WTC11 (cell line): ENCODE measurements around the gene SERPINB4. TPM values are rescaled to one million over a fixed set of nuclear protein-coding genes. Genes with fewer than 3 reads are reported as not detected.

ENCODE experiments used
- ATAC-seq: fragments of 200-7000 bp; cut with Tn5 transposase; 2 replicates; pipeline ENCODE4 v1.10.0; 2021; ENCODE audit warnings: mild to moderate bottlenecking, moderate library complexity
- CTCF ChIA-PET: fragments of 300-600 bp; sonication (Branson Sonifier 250); formaldehyde crosslinking; loops from one replicate; lab custom pipeline; 2021; ENCODE audit warnings: antibody characterized with exemption; lab: Charles Lee
- POLR2A ChIA-PET: fragments of 350-600 bp; sonication (Branson Sonifier 250); formaldehyde crosslinking; loops from one replicate; lab custom pipeline; 2021; ENCODE audit warnings: antibody characterized with exemption; lab: Charles Lee
- DNase-seq: peaks from one replicate; pipeline ENCODE4 v3.0.0; 2021; ENCODE audit warnings: low spot score
- H3K27ac Mint-ChIP-seq: 2 replicates; pipeline ENCODE4 v1.8.0; 2021; ENCODE audit warnings: mixed read lengths
- H3K27me3 Mint-ChIP-seq: 2 replicates; pipeline ENCODE4 v1.8.0; 2021; ENCODE audit warnings: low read depth, mild to moderate bottlenecking, moderate library complexity, mixed read lengths
- H3K36me3 Mint-ChIP-seq: 2 replicates; pipeline ENCODE4 v1.8.0; 2021; ENCODE audit warnings: mixed read lengths
- H3K4me1 Mint-ChIP-seq: 2 replicates; pipeline ENCODE4 v1.8.0; 2022; ENCODE audit warnings: mixed read lengths
- H3K4me3 Mint-ChIP-seq: 2 replicates; pipeline ENCODE4 v1.8.0; 2021; ENCODE audit warnings: mild to moderate bottlenecking, moderate library complexity, mixed read lengths
- H3K9me3 Mint-ChIP-seq: 2 replicates; pipeline ENCODE4 v1.8.0; 2021; ENCODE audit warnings: mixed read lengths
- ATF6 ChIP-seq: sonication (generic); formaldehyde crosslinking; IDR thresholded peaks from 2 replicates; pipeline ENCODE4 v1.8.1; 2023; ENCODE audit warnings: mild to moderate bottlenecking, missing genetic modification reagents
- CBFB ChIP-seq: sonication (generic); formaldehyde crosslinking; IDR thresholded peaks from 2 replicates; pipeline ENCODE4 v1.8.1; 2022; ENCODE audit warnings: mild to moderate bottlenecking, low read depth, missing genetic modification reagents
- CDX4 ChIP-seq: fragments of 250-450 bp; sonication (Bioruptor Pico); IDR thresholded peaks from 2 replicates; pipeline ENCODE4 v1.9.0; 2021; ENCODE audit warnings: moderate library complexity, mild to moderate bottlenecking, inconsistent platforms, borderline replicate concordance
- CREB1 ChIP-seq: sonication (generic); formaldehyde crosslinking; IDR thresholded peaks from 2 replicates; pipeline ENCODE4 v1.8.0; 2023; ENCODE audit warnings: mild to moderate bottlenecking, missing genetic modification reagents
- ERG ChIP-seq: fragments of 250-450 bp; sonication (Bioruptor Pico); IDR thresholded peaks from 2 replicates; pipeline ENCODE4 v1.8.0; 2021; ENCODE audit warnings: mild to moderate bottlenecking
- ETV6 ChIP-seq: sonication (generic); formaldehyde crosslinking; IDR thresholded peaks from 2 replicates; pipeline ENCODE4 v1.8.1; 2022; ENCODE audit warnings: mild to moderate bottlenecking, missing genetic modification reagents
- FOXJ3 ChIP-seq: sonication (generic); formaldehyde crosslinking; IDR thresholded peaks from 2 replicates; pipeline ENCODE4 v1.9.0; 2021; ENCODE audit warnings: missing genetic modification reagents, mild to moderate bottlenecking, borderline replicate concordance
- FOXK1 ChIP-seq: sonication (generic); formaldehyde crosslinking; IDR thresholded peaks from 2 replicates; pipeline ENCODE4 v1.8.0; 2022; ENCODE audit warnings: mild to moderate bottlenecking, moderate library complexity, missing genetic modification reagents
- JUN ChIP-seq: sonication (generic); formaldehyde crosslinking; IDR thresholded peaks from 2 replicates; pipeline ENCODE4 v1.8.0; 2023; ENCODE audit warnings: mild to moderate bottlenecking, missing genetic modification reagents
- MAX ChIP-seq: sonication (generic); formaldehyde crosslinking; IDR thresholded peaks from 2 replicates; pipeline ENCODE4 v1.8.0; 2022; ENCODE audit warnings: mild to moderate bottlenecking, missing genetic modification reagents
- NR1H2 ChIP-seq: sonication (generic); formaldehyde crosslinking; IDR thresholded peaks from 2 replicates; pipeline ENCODE4 v1.9.0; 2021; ENCODE audit warnings: mild to moderate bottlenecking, moderate library complexity, missing genetic modification reagents
- RELA ChIP-seq: sonication (generic); formaldehyde crosslinking; IDR thresholded peaks from 2 replicates; pipeline ENCODE4 v1.8.1; 2022; ENCODE audit warnings: missing genetic modification reagents, mild to moderate bottlenecking, borderline replicate concordance
- SMAD3 ChIP-seq: sonication (generic); formaldehyde crosslinking; IDR thresholded peaks from 2 replicates; pipeline ENCODE4 v1.8.0; 2022; ENCODE audit warnings: missing genetic modification reagents, mild to moderate bottlenecking, borderline replicate concordance
- ZMAT4 ChIP-seq: fragments of 250-450 bp; sonication (Bioruptor Pico); IDR thresholded peaks from 2 replicates; pipeline ENCODE4 v1.9.0; 2021; ENCODE audit warnings: mild to moderate bottlenecking
- ZNF416 ChIP-seq: fragments of 250-450 bp; sonication (Bioruptor Pico); IDR thresholded peaks from 2 replicates; pipeline ENCODE4 v1.9.0; 2021; ENCODE audit warnings: mild to moderate bottlenecking, inconsistent platforms
- total RNA-seq: library from RNA; stranded (reverse); gene quantifications from 3 replicates; pipeline ENCODE4 v1.2.3, GENCODE V29; 2021
- TF ChIP-seq, protein P1 (sequence below): sonication (generic); formaldehyde crosslinking; IDR thresholded peaks from 2 replicates; pipeline ENCODE4 v1.8.1; 2023; ENCODE audit warnings: mild to moderate bottlenecking, missing genetic modification reagents
- TF ChIP-seq, protein P2 (sequence below): sonication (generic); formaldehyde crosslinking; IDR thresholded peaks from 2 replicates; pipeline ENCODE4 v1.8.0; 2022; ENCODE audit warnings: mild to moderate bottlenecking, missing genetic modification reagents
- TF ChIP-seq, protein P3 (sequence below): sonication (generic); formaldehyde crosslinking; IDR thresholded peaks from 2 replicates; pipeline ENCODE4 v1.8.1; 2022; ENCODE audit warnings: mild to moderate bottlenecking, missing genetic modification reagents, moderate library complexity, borderline replicate concordance

The SERPINB4 gene
- total RNA-seq, 1 experiment from 2014 or later, result 1.3 TPM

DNA sequence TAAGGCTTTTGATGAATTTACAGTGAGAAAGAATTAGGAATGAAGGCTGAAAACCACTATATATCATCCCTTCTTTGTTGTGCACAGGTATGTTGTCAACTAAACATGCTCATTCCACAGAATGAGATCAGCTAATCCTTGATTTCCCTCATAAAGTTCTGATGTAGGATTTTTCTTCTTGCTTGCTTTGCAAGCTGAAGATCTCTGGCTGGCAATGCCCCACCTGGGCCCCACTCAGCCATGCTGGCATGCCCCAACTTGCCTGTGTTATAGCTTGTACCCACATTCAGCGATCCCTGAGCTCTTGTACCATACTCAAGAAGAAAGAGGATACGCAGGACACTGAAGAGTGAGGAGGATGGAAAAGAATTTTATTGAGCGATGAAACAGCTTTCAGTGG, 40.7 kb upstream of the SERPINB4 start (continued):
- TF ChIP-seq, protein P1, sequence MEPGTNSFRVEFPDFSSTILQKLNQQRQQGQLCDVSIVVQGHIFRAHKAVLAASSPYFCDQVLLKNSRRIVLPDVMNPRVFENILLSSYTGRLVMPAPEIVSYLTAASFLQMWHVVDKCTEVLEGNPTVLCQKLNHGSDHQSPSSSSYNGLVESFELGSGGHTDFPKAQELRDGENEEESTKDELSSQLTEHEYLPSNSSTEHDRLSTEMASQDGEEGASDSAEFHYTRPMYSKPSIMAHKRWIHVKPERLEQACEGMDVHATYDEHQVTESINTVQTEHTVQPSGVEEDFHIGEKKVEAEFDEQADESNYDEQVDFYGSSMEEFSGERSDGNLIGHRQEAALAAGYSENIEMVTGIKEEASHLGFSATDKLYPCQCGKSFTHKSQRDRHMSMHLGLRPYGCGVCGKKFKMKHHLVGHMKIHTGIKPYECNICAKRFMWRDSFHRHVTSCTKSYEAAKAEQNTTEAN (CRISPR knock-in tag), result no peak
- no peak for TF ChIP-seq FOXJ3 (CRISPR knock-in tag)

- H3K27ac Mint-ChIP-seq, result no peak overlapping the region
- no peaks in the 10 kb centered on the region for H3K36me3 Mint-ChIP-seq
- H3K4me1 Mint-ChIP-seq, result peaks cover 15% of the 10 kb centered on the region
- TF ChIP-seq JUN (CRISPR knock-in tag) (no peak), SMAD3 (no peak), ZMAT4 (CRISPR knock-in tag) (no peak), ATF6 (CRISPR knock-in tag) (no peak), RELA (no peak), MAX (CRISPR knock-in tag) (no peak)
- TF ChIP-seq, protein P2, sequence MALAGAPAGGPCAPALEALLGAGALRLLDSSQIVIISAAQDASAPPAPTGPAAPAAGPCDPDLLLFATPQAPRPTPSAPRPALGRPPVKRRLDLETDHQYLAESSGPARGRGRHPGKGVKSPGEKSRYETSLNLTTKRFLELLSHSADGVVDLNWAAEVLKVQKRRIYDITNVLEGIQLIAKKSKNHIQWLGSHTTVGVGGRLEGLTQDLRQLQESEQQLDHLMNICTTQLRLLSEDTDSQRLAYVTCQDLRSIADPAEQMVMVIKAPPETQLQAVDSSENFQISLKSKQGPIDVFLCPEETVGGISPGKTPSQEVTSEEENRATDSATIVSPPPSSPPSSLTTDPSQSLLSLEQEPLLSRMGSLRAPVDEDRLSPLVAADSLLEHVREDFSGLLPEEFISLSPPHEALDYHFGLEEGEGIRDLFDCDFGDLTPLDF (CRISPR knock-in tag), result no peak
- H3K9me3 Mint-ChIP-seq, result peaks cover 12% of the 10 kb centered on the region
- DNase-seq (no peak), ATAC-seq (peak; percentile 20)
- ChIA-PET POLR2A (no interaction called here), CTCF (interaction anchor here (0.7 to 1.3 kb wide), 4 partner anchors 99 to 174 kb away, joined by 3 to 5 read pairs (median 4); no protein-coding TSS in a partner anchor)
- no peak overlapping the region for H3K4me3 Mint-ChIP-seq
- H3K27me3 Mint-ChIP-seq, result no peaks in the 10 kb centered on the region; the same call in 1 of the 2 replicates
These were observed 39.8 kb upstream of the SERPINB4 start for GRCh38 chr18:63683890-63684289.

DNA sequence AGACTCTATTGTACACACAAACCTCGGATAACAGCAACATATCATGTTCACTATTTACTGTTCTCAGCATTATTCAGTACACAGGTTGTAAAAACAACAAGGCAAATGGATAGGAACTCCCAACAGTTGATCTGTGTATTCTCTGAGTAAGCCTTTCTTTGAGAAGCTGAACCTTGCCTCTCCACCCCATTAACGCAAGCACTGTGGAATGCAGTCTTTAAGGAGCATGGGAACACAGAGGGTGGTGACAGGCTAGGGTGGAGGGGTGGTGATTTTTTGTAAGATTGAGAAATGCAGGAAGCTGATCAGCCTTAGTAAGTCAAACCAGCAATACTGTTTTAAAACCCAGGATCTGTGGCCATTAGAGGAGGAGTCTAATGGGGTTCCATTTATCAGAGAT, 39.1 kb upstream of the SERPINB4 start:
- Mint-ChIP-seq H3K36me3 (no peaks in the 10 kb centered on the region), H3K27ac (peak overlapping the region; percentile 94), H3K4me3 (no peak overlapping the region), H3K9me3 (peaks cover 12% of the 10 kb centered on the region), H3K27me3 (no peaks in the 10 kb centered on the region; the same call in 1 of the 2 replicates), H3K4me1 (peaks cover 15% of the 10 kb centered on the region)
- ChIA-PET POLR2A (no interaction called here), CTCF (interaction anchor here (0.6 to 1.3 kb wide), 4 partner anchors 19 to 173 kb away, joined by 3 to 5 read pairs (median 4); no protein-coding TSS in a partner anchor)
- DNase-seq (peak; percentile 13), ATAC-seq (peak; percentile 92)
- TF ChIP-seq ETV6, result peak; percentile 41
- TF ChIP-seq CDX4 (CRISPR knock-in tag), result no peak

DNA sequence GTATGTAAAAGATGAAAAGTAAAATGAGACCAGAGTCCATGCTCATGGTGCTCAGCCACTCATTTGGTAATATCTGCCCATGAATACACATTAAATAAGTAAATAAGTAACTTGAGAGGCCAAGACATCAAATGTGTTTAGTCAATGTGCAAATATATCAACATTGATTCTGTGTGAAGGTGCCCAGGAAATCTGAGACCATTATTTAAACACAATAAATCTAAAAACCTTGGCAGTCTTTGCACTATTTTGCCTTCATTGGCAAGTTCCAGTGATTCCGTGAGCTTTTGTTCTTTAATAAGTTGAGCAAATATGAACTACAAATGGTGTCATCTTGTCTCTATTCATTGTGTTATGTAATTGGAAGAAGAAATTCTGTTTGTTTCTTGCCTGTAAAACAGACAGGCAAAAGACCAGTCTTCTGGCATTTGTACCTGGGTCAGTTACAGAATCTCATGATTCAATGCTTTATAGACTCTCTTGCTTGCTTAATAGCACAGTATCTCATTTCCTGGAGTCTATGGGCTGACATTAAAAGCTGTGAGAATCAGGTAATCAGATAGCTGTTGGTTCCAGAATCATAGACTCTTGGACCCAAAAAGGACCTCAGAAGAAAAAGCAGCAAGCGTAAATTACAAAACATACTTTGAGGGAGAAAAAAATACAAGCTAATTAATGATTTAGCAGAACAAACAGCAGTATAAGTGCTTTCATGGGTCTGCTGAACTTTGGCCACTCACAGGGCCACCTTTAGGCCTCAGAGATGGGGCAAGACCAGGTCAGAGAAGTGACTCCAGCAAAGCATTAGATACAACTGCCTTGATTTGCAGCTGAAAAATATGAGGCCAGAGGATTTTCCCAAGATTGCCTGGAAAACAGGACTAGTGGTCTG, 37.6 kb upstream of the SERPINB4 start:
- Mint-ChIP-seq H3K9me3 (peaks cover 3% of the 10 kb centered on the region), H3K4me1 (peaks cover 22% of the 10 kb centered on the region), H3K36me3 (no peaks in the 10 kb centered on the region), H3K27ac (no peak overlapping the region), H3K27me3 (no peaks in the 10 kb centered on the region; the same call in 1 of the 2 replicates), H3K4me3 (no peak overlapping the region)
- DNase-seq (no peak), ATAC-seq (no peak)
- ChIA-PET CTCF (no interaction called here), POLR2A (no interaction called here)
- TF ChIP-seq ERG (CRISPR knock-in tag) (no peak), ZNF416 (CRISPR knock-in tag) (no peak), MAX (CRISPR knock-in tag) (no peak), CBFB (no peak), NR1H2 (CRISPR knock-in tag) (no peak), CREB1 (CRISPR knock-in tag) (no peak), FOXK1 (CRISPR knock-in tag) (no peak)
- TF ChIP-seq, protein P3, sequence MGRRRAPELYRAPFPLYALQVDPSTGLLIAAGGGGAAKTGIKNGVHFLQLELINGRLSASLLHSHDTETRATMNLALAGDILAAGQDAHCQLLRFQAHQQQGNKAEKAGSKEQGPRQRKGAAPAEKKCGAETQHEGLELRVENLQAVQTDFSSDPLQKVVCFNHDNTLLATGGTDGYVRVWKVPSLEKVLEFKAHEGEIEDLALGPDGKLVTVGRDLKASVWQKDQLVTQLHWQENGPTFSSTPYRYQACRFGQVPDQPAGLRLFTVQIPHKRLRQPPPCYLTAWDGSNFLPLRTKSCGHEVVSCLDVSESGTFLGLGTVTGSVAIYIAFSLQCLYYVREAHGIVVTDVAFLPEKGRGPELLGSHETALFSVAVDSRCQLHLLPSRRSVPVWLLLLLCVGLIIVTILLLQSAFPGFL (CRISPR knock-in tag), result no peak
